SK-N-SH (cell line): ENCODE results near the gene EMP3. TPM values are rescaled to one million over a fixed set of nuclear protein-coding genes. Genes with fewer than 3 reads are reported as not detected.
A peak's percentile ranks its signal among the peaks of the same experiment; 100 is the strongest.

Experiments used
- CTCF ChIA-PET: fragments of 300-600, 350-600 bp; formaldehyde crosslinking; extraction: SDS; loops from one replicate; lab custom pipeline; 2021; lab: Yijun Ruan, JAX
- POLR2A ChIA-PET: fragments of 350-600 bp; sonication (Branson Sonifier 250); formaldehyde crosslinking; extraction: SDS; loops from one replicate; lab custom pipeline; 2020; ENCODE audit warnings: antibody characterized with exemption, inconsistent platforms; lab: Yijun Ruan, JAX
- DNase-seq: peaks from one replicate; pipeline ENCODE4 v3.0.0; 2012
- H2AFZ ChIP-seq: fragments of 200-600 bp; sonication (generic); 2 replicates; pipeline ENCODE4 v1.8.1; 2016; ENCODE audit warnings: antibody characterized with exemption, mild to moderate bottlenecking, low read depth
- H3F3A ChIP-seq: fragments of 200-600 bp; sonication (generic); replicated peaks from 2 replicates; pipeline ENCODE3; 2016; ENCODE audit warnings: antibody characterized with exemption, mild to moderate bottlenecking; ENCODE audit not compliant: insufficient read depth
- H3K27ac ChIP-seq, 2 experiments: fragments of 200-500 bp in 1 of 2; fragments of 200-600 bp in 1 of 2; sonication (Bioruptor generic) in 1 of 2; sonication (generic), shearing (Covaris generic) in 1 of 2; 2 replicates each; pipeline versions ENCODE4 v1.5.1 to v1.6.1; 2014 to 2016; ENCODE audit warnings: low read depth in 2 of 2, inconsistent platforms in 1 of 2, low read length in 1 of 2, mild to moderate bottlenecking in 1 of 2, mixed read lengths in 1 of 2
- H3K27me3 ChIP-seq: fragments of 200-600 bp; sonication (generic), shearing (Covaris generic); 2 replicates; pipeline ENCODE4 v1.6.1; 2016; ENCODE audit warnings: mixed run types; ENCODE audit not compliant: insufficient read depth
- H3K36me3 ChIP-seq, 2 experiments: fragments of 200-500 bp in 1 of 2; fragments of 200-600 bp in 1 of 2; sonication (Bioruptor generic) in 1 of 2; sonication (generic) in 1 of 2; replicated peaks in 1 of 2; 2 replicates each; pipeline versions ENCODE3 to v1.5.1; 2014 to 2016; ENCODE audit warnings: low read length in 1 of 2, mild to moderate bottlenecking in 1 of 2; ENCODE audit not compliant: insufficient read depth in 2 of 2, control insufficient read depth in 1 of 2
- H3K4me1 ChIP-seq, 2 experiments: fragments of 200-500 bp in 1 of 2; fragments of 200-600 bp in 1 of 2; sonication (Bioruptor generic) in 1 of 2; sonication (generic), shearing (Covaris generic) in 1 of 2; 2 replicates each; pipeline versions ENCODE4 v1.5.1 to v1.6.1; 2014 to 2016; ENCODE audit warnings: low read depth in 1 of 2, low read length in 1 of 2, mixed run types in 1 of 2; ENCODE audit not compliant: insufficient read depth in 2 of 2, control insufficient read depth in 1 of 2
- H3K4me2 ChIP-seq: fragments of 200-600 bp; sonication (generic), shearing (Covaris generic); 2 replicates; pipeline ENCODE4 v1.6.1; 2017; ENCODE audit warnings: mixed run types
- H3K4me3 ChIP-seq, 2 experiments: fragments of 200-500 bp in 1 of 2; fragments of 200-600 bp in 1 of 2; sonication (Bioruptor generic) in 1 of 2; sonication (generic), shearing (Covaris generic) in 1 of 2; 2 replicates each; pipeline versions ENCODE4 v1.5.1 to v1.8.1; 2014 to 2016; ENCODE audit warnings: low read depth in 2 of 2, inconsistent platforms in 1 of 2, low read length in 1 of 2, mild to moderate bottlenecking in 1 of 2, mixed read lengths in 1 of 2, moderate library complexity in 1 of 2
- H3K79me2 ChIP-seq: fragments of 200-600 bp; sonication (generic); 2 replicates; pipeline ENCODE4 v1.8.1; 2017; ENCODE audit warnings: mild to moderate bottlenecking; ENCODE audit not compliant: insufficient read depth
- H3K9ac ChIP-seq: fragments of 200-600 bp; sonication (generic); 2 replicates; pipeline ENCODE4 v1.6.1; 2017; ENCODE audit warnings: mixed run types
- H3K9me2 ChIP-seq: fragments of 200-600 bp; sonication (generic); 2 replicates; pipeline ENCODE4 v1.6.1; 2017; ENCODE audit warnings: mixed run types
- H3K9me3 ChIP-seq: fragments of 200-600 bp; sonication (generic); 2 replicates; pipeline ENCODE4 v1.6.1; 2017; ENCODE audit warnings: mixed run types, mild to moderate bottlenecking, moderate library complexity
- H4K20me1 ChIP-seq: fragments of 200-600 bp; sonication (generic); 2 replicates; pipeline ENCODE4 v1.6.1; 2017; ENCODE audit warnings: mild to moderate bottlenecking, mixed run types; ENCODE audit not compliant: insufficient read depth
- CTCF ChIP-seq: fragments of 200-600 bp; sonication (generic); IDR thresholded peaks from 2 replicates; pipeline ENCODE4 v1.6.1; 2017; ENCODE audit warnings: antibody characterized with exemption, mild to moderate bottlenecking, moderate library complexity
- EP300 ChIP-seq, 2 experiments: IDR thresholded peaks; 2 replicates each; pipeline versions ENCODE4 v1.4.0 to v1.6.1; 2012; ENCODE audit warnings: borderline replicate concordance in 1 of 2, low read depth in 1 of 2, low read length in 1 of 2
- EZH2phosphoT487 ChIP-seq: fragments of 200-600 bp; sonication (generic); IDR thresholded peaks from 2 replicates; pipeline ENCODE4 v1.6.1; 2017; ENCODE audit warnings: low read depth, mixed run types, mild to moderate bottlenecking, antibody characterized with exemption, moderate library complexity, borderline replicate concordance
- GABPA ChIP-seq: IDR thresholded peaks from 2 replicates; pipeline ENCODE4 v1.4.0; 2012; ENCODE audit warnings: low read depth, mild to moderate bottlenecking
- RAD21 ChIP-seq: IDR thresholded peaks from 2 replicates; pipeline ENCODE4 v1.6.1; 2012; ENCODE audit warnings: mild to moderate bottlenecking, low read length
- SMC3 ChIP-seq: IDR thresholded peaks from 2 replicates; pipeline ENCODE4 v1.6.1; 2012; ENCODE audit warnings: low read depth, low read length, improper control_type of control experiment
- USF1 ChIP-seq: IDR thresholded peaks from 2 replicates; pipeline ENCODE4 v1.4.0; 2012; ENCODE audit warnings: low read depth, borderline replicate concordance
- USF2 ChIP-seq: fragments of 150-350 bp; IDR thresholded peaks from 2 replicates; pipeline ENCODE4 v1.6.1; 2017; ENCODE audit warnings: antibody characterized with exemption, low read length, low read depth, borderline replicate concordance
- YY1 ChIP-seq: IDR thresholded peaks from 2 replicates; pipeline ENCODE4 v1.4.0; 2012; ENCODE audit warnings: low read depth, mild to moderate bottlenecking
- WGBS: methylation state at CpG from one replicate; pipeline ENCODE4 v1.1.6; 2017; ENCODE audit warnings: low lambda C conversion rate; 5-methylcytosine and 5-hydroxymethylcytosine counted together
- polyA plus RNA-seq, 3 experiments: library from polyadenylated mRNA; depleted of rRNA; stranded (reverse); fragments of >200 nt; gene quantifications; 2 replicates each; pipeline ENCODE4 v1.2.3, GENCODE V29; 2012

EMP3 gene
- polyA plus RNA-seq, 1 of the 3 experiments (the other 2 are of a cell fraction) = 263 TPM

- no peak for DNase-seq
- Histone ChIP-seq H3K36me3 (no peaks in the 10 kb centered on the region), H2AFZ (no peak overlapping the region), H3K4me3 (peak overlapping the region in 1 of 2 experiments; percentile 6; a peak in 1 of 4 replicates), H3K27ac (no peak overlapping the region), H3K9me2 (no peaks in the 10 kb centered on the region), H3F3A (peaks cover 5% of the 10 kb centered on the region), H3K27me3 (no peaks in the 10 kb centered on the region), H3K4me2 (no peak overlapping the region), H3K79me2 (no peaks in the 10 kb centered on the region), H4K20me1 (no peaks in the 10 kb centered on the region), H3K4me1 (peaks cover 0 to 2% of the 10 kb centered on the region in 2 experiments; a peak in 1 of 4 replicates), H3K9me3 (no peaks in the 10 kb centered on the region), H3K9ac (no peak overlapping the region)
- POLR2A ChIA-PET = interaction anchor here (1.0 to 1.3 kb wide), 2 partner anchors 30 to 95 kb away, joined by 3 to 5 read pairs; partner anchors contain the start of gene GRWD1
- CTCF ChIA-PET = interaction anchor here (0.7 to 3.1 kb wide), 14 partner anchors 8 to 94 kb away, joined by 3 to 17 read pairs (median 4); partner anchors contain the start of genes GRIN2D and KDELR1
- no peak for TF ChIP-seq SMC3
- TF ChIP-seq USF1 = no peak
- TF ChIP-seq EP300 (IDR thresholded peaks at IDR 0.05; ENCODE audit: borderline replicate concordance in 1 of 2, low read depth in 1 of 2, low read length in 1 of 2) = no peak
- no peak for TF ChIP-seq GABPA
- TF ChIP-seq EZH2phosphoT487 = no peak
- no peak for TF ChIP-seq USF2
- WGBS = 92% methylated on average over 5 of the region's 5 CpGs
These were observed 25.5 kb downstream of the EMP3 start for GRCh38 chr19:48350856-48351255.

- H3K27ac ChIP-seq = no peak overlapping the region
- peak; percentile 86 for DNase-seq
- no peak overlapping the region for H3K9ac ChIP-seq
- peak overlapping the region in 1 of 2 experiments; percentile 6; a peak in 1 of 4 replicates for H3K4me3 ChIP-seq
- no peaks in the 10 kb centered on the region for H3K9me2 ChIP-seq
- TF ChIP-seq YY1 = no peak
- TF ChIP-seq RAD21 = peak; percentile 67
- TF ChIP-seq SMC3 = peak; percentile 59
- peak; percentile 82 for TF ChIP-seq CTCF
- H3K4me1 ChIP-seq = peaks cover 0 to 2% of the 10 kb centered on the region in 2 experiments; a peak in 1 of 4 replicates
- H3K27me3 ChIP-seq = no peaks in the 10 kb centered on the region
- 53% methylated on average over 8 of the region's 8 CpGs for WGBS
- ChIA-PET CTCF (interaction anchor here (0.7 to 3.1 kb wide), 13 partner anchors 9 to 94 kb away, joined by 3 to 17 read pairs (median 4); partner anchors contain the start of genes GRIN2D and KDELR1), POLR2A (interaction anchor here (1.3 kb wide), 1 partner anchor 94 kb away, joined by 5 read pairs; the partner anchor contains the start of gene GRWD1)
- H3K4me2 ChIP-seq = no peak overlapping the region
- H4K20me1 ChIP-seq = no peaks in the 10 kb centered on the region
- no peaks in the 10 kb centered on the region for H3K36me3 ChIP-seq
- no peaks in the 10 kb centered on the region for H3K9me3 ChIP-seq
- H3K79me2 ChIP-seq = no peaks in the 10 kb centered on the region
- H2AFZ ChIP-seq = no peak overlapping the region
- peaks cover 5% of the 10 kb centered on the region for H3F3A ChIP-seq
These were observed 26.0 kb downstream of the EMP3 start for GRCh38 chr19:48351341-48351752.
